Stimulated activated memory B cell treated with anti-CD40 and anti-IgM and Interleukin-4, amounts not matched to agents 10 μg/mL and 1 μg/mL and 100 μg/mL, for 72 hours (primary cell): ENCODE measurements around the gene SOX18.

Source experiments
- ATAC-seq: fragments of 150-1000 bp; cut with Tn5 transposase; 2 replicates; pipeline ENCODE4 v1.10.0; 2021
- H3K27ac Mint-ChIP-seq: one replicate; pipeline ENCODE4 v1.8.0; 2022; ENCODE audit warnings: mild to moderate bottlenecking, mixed read lengths
- H3K27me3 Mint-ChIP-seq: one replicate; pipeline ENCODE4 v1.8.0; 2022; ENCODE audit warnings: mixed read lengths
- H3K36me3 Mint-ChIP-seq: one replicate; pipeline ENCODE4 v1.8.0; 2022; ENCODE audit warnings: mixed read lengths
- H3K4me1 Mint-ChIP-seq: one replicate; pipeline ENCODE4 v1.8.0; 2022; ENCODE audit warnings: mixed read lengths
- H3K4me3 Mint-ChIP-seq: one replicate; pipeline ENCODE4 v1.8.0; 2022; ENCODE audit warnings: mild to moderate bottlenecking, moderate library complexity, mixed read lengths
- H3K9me3 Mint-ChIP-seq: one replicate; pipeline ENCODE4 v1.8.0; 2022; ENCODE audit warnings: mixed read lengths

The SOX18 gene

DNA sequence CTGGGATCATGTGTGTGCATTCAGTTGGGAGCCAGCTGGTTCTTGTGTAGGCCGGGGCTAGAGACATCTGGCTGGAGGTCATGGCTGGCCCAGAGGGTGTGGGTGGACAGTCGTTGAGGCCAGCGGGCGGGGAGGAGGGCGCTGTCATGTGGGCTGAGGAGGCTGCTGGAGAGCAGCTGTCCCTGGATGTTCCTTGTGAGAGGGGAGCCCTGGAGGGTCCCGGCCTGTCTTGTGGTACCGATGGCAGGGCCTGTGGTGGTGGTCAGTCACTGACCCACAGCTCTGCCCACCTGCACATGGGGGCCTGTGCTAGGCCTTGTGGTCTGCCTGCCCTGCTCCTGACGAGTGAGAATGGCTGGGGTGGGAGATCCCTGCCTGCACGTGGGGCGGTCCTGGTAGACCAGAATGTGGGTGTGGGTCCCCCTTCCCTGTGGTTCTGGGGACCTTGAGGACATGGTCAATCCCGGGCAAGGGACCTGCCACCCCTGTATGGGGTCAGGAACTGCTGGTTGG is 15.4 kb downstream of the SOX18 start:
- ATAC-seq, result no peak
- Mint-ChIP-seq H3K36me3 (peaks cover 50% of the 10 kb centered on the region), H3K9me3 (no peaks in the 10 kb centered on the region), H3K4me3 (no peak overlapping the region), H3K27me3 (peaks cover 10% of the 10 kb centered on the region), H3K4me1 (peaks cover 21% of the 10 kb centered on the region), H3K27ac (no peak overlapping the region)

DNA sequence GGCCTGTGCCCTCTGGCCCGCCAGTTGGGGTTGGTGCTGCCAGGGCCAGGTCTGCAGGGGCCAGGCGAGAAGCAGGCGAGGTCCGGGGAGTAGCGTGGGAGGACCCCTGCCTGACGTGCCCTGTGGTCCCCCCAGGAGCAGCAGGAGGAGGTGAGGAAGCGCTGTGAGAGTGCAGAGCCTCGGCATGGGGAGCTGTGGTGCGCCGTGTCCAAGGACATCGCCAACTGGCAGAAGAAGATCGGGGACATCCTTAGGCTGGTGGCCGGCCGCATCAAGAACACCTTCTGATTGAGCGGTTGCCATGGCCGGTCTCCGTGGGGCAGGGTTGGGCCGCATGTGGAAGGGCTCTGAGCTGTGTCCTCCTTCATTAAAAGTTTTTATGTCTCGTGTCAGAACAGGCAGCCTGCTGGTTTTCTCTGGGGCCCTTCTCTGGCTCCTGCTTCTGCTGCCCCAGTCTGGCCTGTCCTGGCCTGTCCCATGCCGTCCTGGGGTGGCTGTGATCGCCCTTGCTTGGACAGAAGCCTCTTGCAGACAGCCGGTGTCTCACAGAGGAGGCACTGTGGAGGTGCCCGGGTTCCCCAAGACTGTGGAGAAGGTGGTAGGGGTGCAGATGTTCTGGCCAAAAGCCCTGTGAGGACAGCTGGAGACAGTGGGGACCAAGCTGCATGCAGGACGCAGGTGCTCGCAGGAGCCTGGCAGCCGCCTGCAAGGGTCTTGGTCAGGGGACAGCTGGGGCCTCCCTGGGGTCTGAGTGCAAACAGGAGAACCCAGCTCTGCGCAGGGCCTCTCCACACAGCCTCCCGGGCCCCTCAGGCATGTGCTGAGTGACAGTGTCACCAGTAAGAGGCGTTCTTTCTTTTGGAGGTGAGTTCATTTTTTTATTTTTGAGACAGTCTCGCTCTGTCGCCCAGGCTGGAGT is 16.5 kb downstream of the SOX18 start:
- peak; percentile 37 for ATAC-seq
- peaks cover 20% of the 10 kb centered on the region for H3K4me1 Mint-ChIP-seq

DNA sequence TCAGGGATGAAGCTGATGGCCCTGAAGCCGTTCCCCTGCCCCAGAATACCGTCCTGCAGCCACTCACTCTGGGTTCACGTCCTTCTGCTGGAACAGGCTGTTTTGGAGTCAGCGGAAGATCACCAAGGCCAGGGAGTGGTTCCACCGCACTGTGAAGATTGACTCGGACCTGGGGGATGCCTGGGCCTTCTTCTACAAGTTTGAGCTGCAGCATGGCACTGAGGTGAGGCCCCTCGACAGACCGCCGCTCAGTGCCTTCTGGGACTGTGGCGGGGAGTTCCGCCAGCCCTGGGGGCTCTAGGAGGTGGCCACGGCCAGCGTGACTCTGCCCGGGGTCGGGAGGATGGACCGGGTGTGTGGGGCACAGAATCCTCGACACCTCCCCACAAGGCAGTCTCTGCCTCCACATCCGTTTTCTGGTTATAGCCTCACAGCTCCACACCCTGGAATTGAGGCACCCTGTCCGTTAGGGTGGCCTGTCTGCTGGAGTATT is 17.6 kb downstream of the SOX18 start:
- no peak for ATAC-seq
- Mint-ChIP-seq H3K27ac (no peak overlapping the region), H3K4me1 (peaks cover 13% of the 10 kb centered on the region), H3K36me3 (peaks cover 67% of the 10 kb centered on the region), H3K9me3 (no peaks in the 10 kb centered on the region), H3K4me3 (no peak overlapping the region), H3K27me3 (no peaks in the 10 kb centered on the region)

More for the DNA sequence above, 16.5 kb downstream of the SOX18 start:
- Mint-ChIP-seq H3K27ac (no peak overlapping the region), H3K36me3 (peaks cover 56% of the 10 kb centered on the region), H3K4me3 (no peak overlapping the region), H3K9me3 (no peaks in the 10 kb centered on the region), H3K27me3 (peaks cover 10% of the 10 kb centered on the region)

DNA sequence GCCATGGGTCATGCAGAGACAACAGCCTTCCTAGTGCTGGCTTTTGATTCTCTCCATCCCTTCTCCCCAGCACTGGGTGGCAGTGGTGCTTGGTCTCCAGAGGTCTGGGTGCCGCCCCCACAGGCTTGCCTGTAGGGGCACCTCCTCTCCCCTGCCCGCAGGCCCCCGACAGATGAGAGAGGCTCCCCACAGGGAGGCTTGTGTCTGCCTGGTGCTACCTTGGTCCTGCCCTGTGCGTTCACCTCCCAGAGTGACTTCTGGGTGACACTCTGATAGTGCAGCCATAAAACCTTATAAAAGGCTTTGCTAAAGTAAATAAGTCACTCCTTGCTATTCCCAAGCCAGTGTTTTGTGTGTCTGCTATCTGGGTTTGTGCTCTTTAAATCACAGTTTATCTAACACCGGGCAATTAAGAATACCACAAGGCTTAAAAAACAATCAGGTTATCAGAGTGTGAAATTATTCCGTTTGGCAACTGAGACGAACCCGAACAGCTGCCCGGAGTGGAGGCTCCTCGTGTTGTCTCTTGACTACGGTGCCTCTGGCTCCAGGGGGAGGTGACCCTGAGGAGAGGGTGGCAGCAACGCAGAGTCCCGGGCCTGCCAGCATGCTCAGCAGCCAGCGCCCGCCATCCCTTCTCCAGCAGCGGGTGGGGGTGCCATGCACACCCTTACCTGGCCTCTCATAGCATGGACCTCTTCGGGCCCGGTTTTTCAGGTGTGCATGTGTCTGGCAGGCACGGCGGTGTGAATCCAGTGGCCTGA is 18.9 kb downstream of the SOX18 start:
- Mint-ChIP-seq H3K9me3 (no peaks in the 10 kb centered on the region), H3K4me3 (no peak overlapping the region), H3K27ac (no peak overlapping the region), H3K4me1 (peaks cover 13% of the 10 kb centered on the region), H3K27me3 (no peaks in the 10 kb centered on the region), H3K36me3 (peaks cover 76% of the 10 kb centered on the region)
- no peak for ATAC-seq

DNA sequence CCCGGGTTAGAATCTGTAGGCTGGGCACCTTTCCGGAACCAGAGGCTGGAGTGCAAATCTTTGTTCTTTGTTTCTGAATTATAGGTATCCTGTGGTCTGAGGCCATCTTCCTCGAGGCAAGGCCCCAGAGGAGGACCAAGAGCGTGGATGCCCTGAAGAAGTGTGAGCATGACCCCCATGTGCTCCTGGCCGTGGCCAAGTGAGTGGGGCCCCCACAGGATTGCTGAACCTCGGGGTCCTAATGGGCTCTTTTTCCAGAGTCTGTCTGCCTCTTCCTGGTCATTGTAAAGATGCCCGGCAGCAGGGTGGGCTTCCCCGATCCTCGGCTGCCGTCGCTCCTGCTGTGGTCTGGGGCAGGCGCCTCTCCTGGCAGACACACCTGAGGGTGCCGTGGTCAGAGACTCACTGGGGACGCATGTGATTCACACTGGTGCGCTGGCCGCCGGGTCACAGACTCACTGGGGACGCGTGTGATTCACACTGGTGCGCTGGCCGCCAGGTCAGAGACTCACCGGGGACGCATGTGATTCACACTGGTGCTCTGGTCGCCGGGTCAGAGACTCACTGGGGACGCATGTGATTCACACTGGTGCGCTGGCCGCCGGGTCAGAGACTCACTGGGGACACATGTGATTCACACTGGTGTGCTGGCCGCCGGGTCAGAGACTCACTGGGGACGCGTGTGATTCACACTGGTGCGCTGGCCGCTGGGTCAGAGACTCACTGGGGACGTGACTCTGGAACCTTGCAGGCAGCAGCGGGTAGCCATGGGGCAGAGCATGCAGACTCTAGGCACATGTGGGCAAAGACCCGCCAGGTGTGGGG is 19.9 kb downstream of the SOX18 start:
- Mint-ChIP-seq H3K36me3 (peaks cover 81% of the 10 kb centered on the region), H3K27me3 (no peaks in the 10 kb centered on the region), H3K9me3 (no peaks in the 10 kb centered on the region), H3K4me3 (no peak overlapping the region), H3K27ac (no peak overlapping the region), H3K4me1 (peaks cover 4% of the 10 kb centered on the region)
- no peak for ATAC-seq

DNA sequence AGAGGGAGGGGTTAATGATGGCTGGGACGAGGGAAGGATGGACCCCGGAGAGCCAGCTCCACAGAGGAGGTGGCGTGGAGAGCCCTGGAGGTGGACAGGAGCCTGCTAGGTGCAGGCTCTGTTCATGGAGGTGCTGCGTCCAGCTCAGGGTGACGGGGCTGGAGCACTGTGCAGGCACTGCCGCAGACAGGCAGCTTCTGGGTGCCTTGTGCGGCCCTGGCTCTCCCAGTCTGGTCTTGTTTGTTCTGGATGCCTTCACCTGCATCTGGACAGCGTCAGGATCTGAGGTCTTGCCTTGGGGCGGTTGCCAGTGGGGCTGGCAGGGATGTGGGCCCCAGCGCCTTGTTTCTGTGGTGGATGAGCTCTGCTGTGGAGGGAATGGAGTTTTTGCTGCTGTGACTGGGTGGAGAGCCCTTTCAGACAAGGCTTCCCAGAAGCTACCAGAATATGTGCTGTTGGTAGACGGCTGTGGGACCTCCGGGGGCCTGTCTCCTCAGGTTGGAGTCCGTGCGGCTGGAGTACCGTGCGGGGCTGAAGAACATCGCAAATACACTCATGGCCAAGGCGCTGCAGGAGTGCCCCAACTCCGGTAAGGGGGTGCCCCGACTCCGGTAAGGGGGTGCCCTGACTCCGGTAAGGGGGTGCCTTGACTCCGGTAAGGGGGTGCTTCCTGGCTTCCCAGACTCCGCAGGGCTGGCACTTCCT is 21.3 kb downstream of the SOX18 start:
- Mint-ChIP-seq H3K36me3 (peaks cover 81% of the 10 kb centered on the region), H3K27me3 (no peaks in the 10 kb centered on the region), H3K9me3 (no peaks in the 10 kb centered on the region), H3K4me1 (no peaks in the 10 kb centered on the region), H3K27ac (no peak overlapping the region), H3K4me3 (no peak overlapping the region)
- ATAC-seq, result no peak

DNA sequence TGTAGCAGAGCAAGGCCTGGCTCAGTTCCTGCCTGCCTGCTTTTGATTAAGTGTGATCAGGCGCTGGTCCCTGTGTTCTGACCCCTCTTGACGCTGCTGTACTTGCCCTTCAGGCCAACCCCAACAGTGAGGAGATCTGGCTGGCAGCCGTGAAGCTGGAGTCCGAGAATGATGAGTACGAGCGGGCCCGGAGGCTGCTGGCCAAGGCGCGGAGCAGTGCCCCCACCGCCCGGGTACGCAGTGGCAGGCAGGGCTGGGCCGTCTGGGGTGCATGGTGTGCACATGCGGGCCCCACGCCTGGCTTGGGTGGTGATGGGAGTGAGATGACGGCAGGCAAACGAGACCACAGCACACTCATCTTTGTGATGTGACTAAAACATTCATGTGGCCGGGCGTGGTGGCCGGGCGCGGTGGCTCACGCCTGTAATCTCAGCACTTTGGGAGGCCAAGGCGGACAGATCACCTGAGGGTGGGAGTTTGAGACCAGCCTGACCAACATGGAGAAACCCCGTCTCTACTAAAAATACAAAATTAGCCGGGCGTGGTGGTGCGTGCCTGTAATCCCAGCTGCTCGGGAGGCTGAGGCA is 23.5 kb downstream of the SOX18 start:
- no peaks in the 10 kb centered on the region for H3K27me3 Mint-ChIP-seq
- peaks cover 77% of the 10 kb centered on the region for H3K36me3 Mint-ChIP-seq
- H3K4me3 Mint-ChIP-seq, result no peak overlapping the region
- no peak overlapping the region for H3K27ac Mint-ChIP-seq
- H3K9me3 Mint-ChIP-seq, result no peaks in the 10 kb centered on the region
- no peaks in the 10 kb centered on the region for H3K4me1 Mint-ChIP-seq
- ATAC-seq, result no peak

DNA sequence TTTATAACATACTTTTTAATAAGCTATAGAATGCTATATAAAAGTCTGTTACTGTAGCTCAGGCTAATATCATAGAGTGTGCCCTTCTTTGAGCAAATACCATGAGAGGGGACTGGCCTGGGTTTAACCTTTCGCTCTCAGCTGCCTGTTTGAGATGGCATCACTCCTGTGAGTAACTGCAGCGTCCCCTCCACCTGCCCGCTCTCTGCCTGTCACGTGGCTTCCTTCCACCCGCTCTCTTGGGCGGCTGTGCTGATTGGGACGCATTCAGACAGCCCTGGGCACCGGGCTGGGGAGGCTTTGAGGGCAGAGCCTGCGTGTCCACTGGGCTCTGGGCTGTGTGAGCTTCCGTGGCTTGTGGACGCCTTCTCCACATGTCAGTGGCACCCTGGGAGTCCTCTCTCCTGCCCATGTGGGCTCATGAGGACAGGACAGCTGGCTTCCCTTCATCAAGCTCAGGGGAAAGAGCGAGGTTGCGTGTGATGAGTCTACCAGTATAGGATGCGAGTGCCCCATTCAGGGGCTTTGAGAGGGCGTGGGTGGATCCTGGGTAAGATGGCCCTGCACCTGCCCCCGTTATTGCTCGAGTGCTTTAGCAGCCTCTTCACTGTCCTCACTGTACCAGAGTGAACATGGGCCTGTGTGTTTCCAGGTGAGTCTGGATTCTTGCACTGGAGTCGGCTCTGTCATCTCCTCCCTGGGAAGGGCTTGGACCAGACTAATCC is 24.2 kb downstream of the SOX18 start:
- no peaks in the 10 kb centered on the region for H3K4me1 Mint-ChIP-seq
- H3K27ac Mint-ChIP-seq, result no peak overlapping the region
- no peaks in the 10 kb centered on the region for H3K9me3 Mint-ChIP-seq
- ATAC-seq, result no peak
- no peaks in the 10 kb centered on the region for H3K27me3 Mint-ChIP-seq
- peaks cover 70% of the 10 kb centered on the region for H3K36me3 Mint-ChIP-seq
- H3K4me3 Mint-ChIP-seq, result no peak overlapping the region

DNA sequence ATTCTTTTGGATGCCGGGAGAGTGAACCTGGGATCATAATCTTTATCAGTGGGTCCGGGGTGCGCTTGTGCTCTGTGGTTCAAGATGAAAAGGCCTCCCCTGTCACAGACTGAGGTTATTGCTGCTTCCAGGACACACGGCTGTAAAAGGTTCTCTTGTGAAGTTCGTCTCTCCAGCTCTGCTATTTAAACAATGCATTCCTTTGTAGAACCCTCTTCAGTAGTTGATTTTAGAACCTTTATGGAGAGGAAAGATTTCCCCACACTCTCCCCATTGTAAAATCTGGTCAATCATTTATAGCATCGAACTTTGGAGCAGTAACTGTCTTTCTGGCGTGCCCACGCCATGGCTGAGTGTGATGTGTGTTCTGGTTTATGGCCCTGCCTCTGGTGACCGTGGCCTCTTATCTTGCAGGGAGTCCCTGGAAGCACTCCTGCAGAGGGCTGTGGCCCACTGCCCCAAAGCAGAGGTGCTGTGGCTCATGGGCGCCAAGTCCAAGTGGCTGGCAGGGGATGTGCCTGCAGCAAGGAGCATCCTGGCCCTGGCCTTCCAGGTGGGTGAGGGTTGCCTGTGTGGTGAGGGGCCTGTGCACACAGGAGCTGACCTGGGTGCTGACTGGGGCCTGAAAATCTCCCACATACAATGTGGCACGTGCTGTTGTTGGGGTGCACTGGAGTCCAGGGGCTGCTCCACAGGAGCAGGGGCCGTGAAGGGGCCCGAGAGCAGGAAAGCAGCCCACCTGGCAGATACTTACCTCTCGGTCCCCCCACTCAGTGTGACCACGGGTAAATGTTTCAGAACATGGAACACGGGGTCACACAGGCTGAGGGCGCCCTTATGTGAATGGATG is 25.1 kb downstream of the SOX18 start:
- Mint-ChIP-seq H3K36me3 (peaks cover 69% of the 10 kb centered on the region), H3K27ac (no peak overlapping the region), H3K4me3 (no peak overlapping the region), H3K27me3 (no peaks in the 10 kb centered on the region), H3K4me1 (no peaks in the 10 kb centered on the region), H3K9me3 (no peaks in the 10 kb centered on the region)
- no peak for ATAC-seq

DNA sequence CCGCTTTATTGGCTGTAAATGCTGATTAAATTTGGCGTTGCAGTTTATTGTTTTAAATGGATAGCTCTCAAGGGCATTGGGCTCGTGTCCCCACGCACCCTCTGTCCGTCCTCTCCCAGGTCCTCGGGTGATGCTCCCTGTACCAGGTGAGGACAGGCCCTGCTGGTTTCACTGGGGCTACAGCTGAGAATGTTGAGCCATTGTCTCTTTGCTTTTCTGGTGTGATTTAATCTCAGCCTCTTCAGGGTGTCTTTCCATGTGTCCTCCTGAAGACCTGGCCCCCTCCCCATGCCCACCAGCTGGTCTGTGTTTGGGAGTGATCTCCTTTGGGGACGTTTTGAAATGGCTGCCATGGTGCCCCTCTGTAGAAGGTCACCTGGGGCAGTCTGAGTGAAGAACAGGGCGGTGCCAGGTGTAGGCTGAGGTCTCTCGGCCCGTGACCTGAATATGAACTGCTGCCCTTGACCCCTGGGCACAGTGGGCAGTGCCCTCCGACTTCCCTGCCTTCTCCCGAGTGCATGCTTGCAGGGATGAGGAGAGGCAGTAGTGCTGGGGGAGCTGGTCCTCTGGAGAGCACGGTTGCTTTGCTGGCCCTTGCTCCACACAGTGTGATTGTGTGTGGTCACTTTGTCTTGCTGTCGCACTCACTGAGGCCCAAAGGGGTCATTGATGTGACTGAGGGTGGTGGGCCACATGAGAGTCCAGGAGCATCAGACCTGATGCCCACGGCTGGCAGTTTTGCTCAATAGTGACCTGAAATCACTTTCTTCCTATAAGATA is 25.9 kb downstream of the SOX18 start:
- peaks cover 71% of the 10 kb centered on the region for H3K36me3 Mint-ChIP-seq
- no peak for ATAC-seq
- no peak overlapping the region for H3K4me3 Mint-ChIP-seq
- no peaks in the 10 kb centered on the region for H3K27me3 Mint-ChIP-seq
- H3K4me1 Mint-ChIP-seq, result no peaks in the 10 kb centered on the region
- no peaks in the 10 kb centered on the region for H3K9me3 Mint-ChIP-seq
- H3K27ac Mint-ChIP-seq, result no peak overlapping the region

DNA sequence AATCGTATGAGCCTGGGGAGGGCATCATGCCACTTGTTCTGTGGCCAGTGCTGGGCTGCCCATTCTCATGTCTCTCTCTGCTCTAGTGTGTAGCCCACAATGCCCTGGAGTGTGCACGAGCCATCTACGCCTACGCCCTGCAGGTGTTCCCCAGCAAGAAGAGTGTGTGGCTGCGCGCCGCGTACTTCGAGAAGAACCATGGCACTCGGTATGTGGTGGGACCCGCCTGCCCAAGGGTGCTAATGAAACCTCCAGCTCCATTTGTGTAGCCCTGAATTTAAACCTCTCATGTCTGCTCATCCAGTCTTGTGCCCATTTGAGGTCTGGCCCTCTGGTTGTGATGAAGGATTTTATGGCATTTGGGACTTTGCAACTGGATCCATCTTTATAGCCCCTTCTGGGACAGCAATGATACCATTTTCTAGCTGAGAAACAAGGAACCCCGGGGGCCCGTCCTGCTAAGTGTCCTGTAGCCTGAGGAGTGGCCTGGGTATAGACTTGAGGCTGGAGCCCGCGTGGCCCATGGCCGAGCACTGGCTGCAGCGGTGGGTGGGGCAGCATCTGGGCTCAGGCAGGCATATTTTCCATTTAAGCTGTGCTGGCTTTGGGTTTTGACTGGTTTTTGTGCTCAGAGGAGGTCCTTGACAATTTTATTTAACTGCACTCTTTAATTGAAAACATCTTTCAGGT is 26.6 kb downstream of the SOX18 start:
- H3K4me3 Mint-ChIP-seq, result no peak overlapping the region
- no peaks in the 10 kb centered on the region for H3K27me3 Mint-ChIP-seq
- ATAC-seq, result no peak
- H3K27ac Mint-ChIP-seq, result no peak overlapping the region
- H3K4me1 Mint-ChIP-seq, result no peaks in the 10 kb centered on the region
- H3K9me3 Mint-ChIP-seq, result no peaks in the 10 kb centered on the region
- peaks cover 68% of the 10 kb centered on the region for H3K36me3 Mint-ChIP-seq
